ENCODE results near the gene TLL2.
A peak's percentile ranks its signal among the peaks of the same experiment; 100 is the strongest.

The TLL2 gene

GRCh38 chr10:96505150-96506136, 8.3 kb downstream of the TLL2 start:
- DNase-seq: no peak

- no peak for DNase-seq
These were observed 11.0 kb downstream of the TLL2 start for GRCh38 chr10:96502561-96503282.

GRCh38 chr10:96501985-96502384, 11.7 kb downstream of the TLL2 start:
- no peak for DNase-seq

GRCh38 chr10:96500519-96500918, 13.2 kb downstream of the TLL2 start:
- no peak for DNase-seq

GRCh38 chr10:96500050-96500449, 13.7 kb downstream of the TLL2 start:
- DNase-seq: no peak

GRCh38 chr10:96497391-96497790, 16.3 kb downstream of the TLL2 start:
- DNase-seq: no peak

- no peak for DNase-seq
These were observed 17.3 kb downstream of the TLL2 start for GRCh38 chr10:96496281-96496925.

GRCh38 chr10:96495544-96495943, 18.2 kb downstream of the TLL2 start:
- no peak for DNase-seq

- no peak for DNase-seq
These were observed 19.0 kb downstream of the TLL2 start for GRCh38 chr10:96494694-96495093.

- DNase-seq: no peak
These were observed 19.7 kb downstream of the TLL2 start for GRCh38 chr10:96493871-96494525.

GRCh38 chr10:96493254-96493653, 20.5 kb downstream of the TLL2 start:
- no peak for DNase-seq

- DNase-seq: no peak
These were observed 22.4 kb downstream of the TLL2 start for GRCh38 chr10:96491303-96491702.

GRCh38 chr10:96488161-96488935, 25.4 kb downstream of the TLL2 start:
- DNase-seq: no peak

- no peak for DNase-seq
These were observed 30.7 kb downstream of the TLL2 start for GRCh38 chr10:96482815-96483588.

GRCh38 chr10:96478355-96478754, 35.4 kb downstream of the TLL2 start:
- DNase-seq: no peak

GRCh38 chr10:96473866-96474265, 39.9 kb downstream of the TLL2 start:
- no peak for DNase-seq

GRCh38 chr10:96470116-96470743, 43.5 kb downstream of the TLL2 start:
- DNase-seq: peak; percentile 4

GRCh38 chr10:96468845-96469244, 44.9 kb downstream of the TLL2 start:
- no peak for DNase-seq

GRCh38 chr10:96465599-96465998, 48.1 kb downstream of the TLL2 start:
- DNase-seq: no peak

- no peak for DNase-seq
These were observed 50.2 kb downstream of the TLL2 start for GRCh38 chr10:96463562-96463961.
